DMS153 treated with DMSO at 0.1 percent for 48 hours (cell line): ENCODE results near the gene NKIRAS1.
A peak's percentile ranks its signal among the peaks of the same experiment; 100 is the strongest.

ENCODE experiments used
- DNase-seq: peaks from one replicate; lab custom pipeline; 2025; ENCODE audit not compliant: unreplicated experiment; lab: John Stamatoyannopoulos, UW

NKIRAS1 gene

DNA sequence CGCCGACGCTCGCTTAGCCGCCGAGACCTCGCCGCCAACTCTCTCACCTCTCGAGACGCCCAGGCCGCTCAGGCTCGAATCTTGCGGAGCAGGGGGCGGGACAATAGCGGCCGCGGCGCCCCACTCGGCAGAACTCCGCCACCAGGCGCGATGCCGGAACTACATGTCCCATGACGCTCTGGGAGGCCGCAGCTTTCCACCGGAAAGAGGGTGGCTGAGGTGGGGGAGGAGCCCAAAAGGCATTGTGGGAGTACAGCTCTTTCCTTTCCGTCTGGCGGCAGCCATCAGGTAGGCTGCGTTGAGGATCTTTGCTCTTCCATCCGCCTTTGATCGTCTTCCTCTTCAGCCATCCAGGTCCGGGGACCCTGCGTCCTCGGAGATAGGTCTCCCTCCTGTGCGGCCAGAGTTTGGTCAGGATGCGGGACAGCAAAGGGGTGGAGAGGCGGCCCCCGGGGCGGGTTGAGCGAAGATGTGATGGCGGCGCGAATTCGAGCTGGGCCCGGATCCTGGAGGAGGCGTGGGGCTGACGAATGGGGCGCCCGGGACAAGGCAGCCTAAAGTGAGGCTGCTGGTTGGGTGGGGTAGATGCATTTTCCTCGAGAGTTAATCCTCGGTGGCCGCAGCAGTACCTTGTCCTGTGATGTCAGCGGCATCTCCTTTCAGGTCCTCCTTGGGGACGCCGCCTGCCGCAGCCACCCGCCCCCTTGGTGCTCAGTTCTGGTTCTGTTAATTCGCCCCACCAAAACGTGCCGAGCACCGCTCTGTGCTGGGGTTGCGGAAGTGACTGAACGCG is at the start of gene NKIRAS1, which contains the start of gene RPL15:
Gene NKIRAS1, minus strand, starts transcription at position 105 of the 793 bp plus-strand sequence. CDS start 6,086 bp downstream, outside the sequence.
Gene RPL15, plus strand, starts transcription at position 247 of the 793 bp plus-strand sequence. CDS start 728 bp downstream, outside the sequence.
- peak; percentile 82 for DNase-seq

DNA sequence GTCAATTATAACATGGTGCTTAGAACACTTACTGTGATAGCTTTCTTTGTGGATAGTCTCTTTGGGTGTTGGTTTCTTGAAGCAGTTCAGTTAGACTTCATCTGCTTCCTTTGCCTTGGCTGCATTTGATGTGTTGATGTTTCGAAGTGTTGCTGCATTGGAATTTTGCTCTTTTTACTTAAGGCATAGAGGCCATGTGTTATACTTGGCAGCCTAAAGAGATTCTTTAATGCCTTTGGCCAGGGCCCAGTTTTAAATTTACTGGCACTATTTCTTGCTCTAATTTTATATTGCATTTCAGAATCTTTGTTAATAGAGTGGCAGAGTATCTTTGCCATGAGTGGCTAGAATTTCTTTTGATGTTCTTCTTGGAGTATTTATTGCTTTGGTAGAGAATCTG is 49.5 kb upstream of the NKIRAS1 start:
- no peak for DNase-seq

DNA sequence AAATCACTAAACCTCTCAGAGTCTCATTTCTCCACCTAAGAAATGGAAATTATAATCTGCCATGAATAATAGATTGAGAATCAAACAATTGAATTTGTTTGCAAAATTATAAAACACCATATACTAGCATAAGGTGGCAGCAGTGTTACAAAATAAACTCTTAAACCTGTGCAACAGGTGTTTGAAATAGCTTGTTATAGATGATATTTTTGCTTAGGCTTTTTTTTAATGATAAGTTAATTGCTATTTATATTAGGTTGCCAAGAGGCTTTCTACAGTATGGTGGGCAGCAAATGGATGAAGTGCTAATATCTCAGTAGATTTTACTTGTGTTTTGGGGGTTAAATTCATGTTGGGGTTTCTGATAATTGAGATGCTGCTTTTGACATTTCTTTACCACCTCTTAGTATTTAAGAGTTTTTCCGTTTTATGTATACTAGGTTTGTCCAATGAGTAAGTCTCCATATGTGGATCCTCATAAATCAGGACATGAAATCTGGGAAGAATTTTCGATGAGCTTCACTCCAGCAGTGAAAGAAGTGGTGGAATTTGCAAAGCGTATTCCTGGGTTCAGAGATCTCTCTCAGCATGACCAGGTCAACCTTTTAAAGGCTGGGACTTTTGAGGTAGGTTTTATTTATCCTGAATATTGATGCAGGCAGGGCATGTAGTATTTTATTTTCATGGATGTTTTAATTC is 47.9 kb upstream of the NKIRAS1 start:
- no peak for DNase-seq

DNA sequence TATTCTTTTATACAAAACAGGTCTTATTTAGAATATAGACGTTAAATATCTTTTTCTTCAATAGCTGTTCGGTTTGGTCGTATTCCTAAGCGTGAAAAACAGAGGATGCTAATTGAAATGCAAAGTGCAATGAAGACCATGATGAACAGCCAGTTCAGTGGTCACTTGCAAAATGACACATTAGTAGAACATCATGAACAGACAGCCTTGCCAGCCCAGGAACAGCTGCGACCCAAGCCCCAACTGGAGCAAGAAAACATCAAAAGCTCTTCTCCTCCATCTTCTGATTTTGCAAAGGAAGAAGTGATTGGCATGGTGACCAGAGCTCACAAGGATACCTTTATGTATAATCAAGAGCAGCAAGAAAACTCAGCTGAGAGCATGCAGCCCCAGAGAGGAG is 45.1 kb upstream of the NKIRAS1 start:
- no peak for DNase-seq

DNA sequence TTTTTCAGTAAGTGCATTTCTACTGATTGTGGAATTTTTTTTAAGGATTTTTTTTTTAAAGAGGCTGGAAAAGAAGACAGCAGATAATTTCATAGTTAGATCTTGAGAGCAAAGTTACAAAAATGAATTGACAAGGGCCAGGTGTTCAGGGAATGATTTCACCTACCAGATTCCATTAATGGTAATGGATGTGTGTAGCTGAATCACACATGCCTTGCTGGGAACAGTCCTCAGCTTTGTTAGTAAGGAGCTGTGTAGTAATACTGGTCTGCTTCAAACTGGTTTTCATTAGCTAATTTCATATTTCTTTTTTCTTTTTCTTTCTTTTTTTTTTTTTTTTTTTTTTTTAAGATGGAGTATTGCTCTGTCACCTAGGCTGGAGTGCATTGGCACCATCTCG is 44.3 kb upstream of the NKIRAS1 start:
- DNase-seq = no peak

DNA sequence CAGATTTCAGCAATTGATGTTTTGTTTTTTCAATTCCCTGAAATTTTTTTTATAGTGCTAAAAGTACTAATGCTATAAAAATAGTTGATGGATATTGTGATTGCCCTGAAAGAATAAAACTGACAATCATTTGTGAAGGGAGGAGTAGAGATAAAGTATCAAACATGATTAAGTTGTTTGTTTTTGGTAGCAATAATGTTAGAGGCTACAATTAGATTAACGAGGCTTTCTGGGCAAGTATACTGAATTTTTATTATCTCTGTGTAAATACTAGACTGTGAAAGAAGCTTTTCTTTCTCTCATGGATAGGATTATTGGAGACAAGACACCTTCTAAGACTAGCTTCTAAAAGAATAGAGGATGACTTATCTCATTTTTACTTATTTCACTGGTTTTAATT is 43.9 kb upstream of the NKIRAS1 start:
- no peak for DNase-seq

DNA sequence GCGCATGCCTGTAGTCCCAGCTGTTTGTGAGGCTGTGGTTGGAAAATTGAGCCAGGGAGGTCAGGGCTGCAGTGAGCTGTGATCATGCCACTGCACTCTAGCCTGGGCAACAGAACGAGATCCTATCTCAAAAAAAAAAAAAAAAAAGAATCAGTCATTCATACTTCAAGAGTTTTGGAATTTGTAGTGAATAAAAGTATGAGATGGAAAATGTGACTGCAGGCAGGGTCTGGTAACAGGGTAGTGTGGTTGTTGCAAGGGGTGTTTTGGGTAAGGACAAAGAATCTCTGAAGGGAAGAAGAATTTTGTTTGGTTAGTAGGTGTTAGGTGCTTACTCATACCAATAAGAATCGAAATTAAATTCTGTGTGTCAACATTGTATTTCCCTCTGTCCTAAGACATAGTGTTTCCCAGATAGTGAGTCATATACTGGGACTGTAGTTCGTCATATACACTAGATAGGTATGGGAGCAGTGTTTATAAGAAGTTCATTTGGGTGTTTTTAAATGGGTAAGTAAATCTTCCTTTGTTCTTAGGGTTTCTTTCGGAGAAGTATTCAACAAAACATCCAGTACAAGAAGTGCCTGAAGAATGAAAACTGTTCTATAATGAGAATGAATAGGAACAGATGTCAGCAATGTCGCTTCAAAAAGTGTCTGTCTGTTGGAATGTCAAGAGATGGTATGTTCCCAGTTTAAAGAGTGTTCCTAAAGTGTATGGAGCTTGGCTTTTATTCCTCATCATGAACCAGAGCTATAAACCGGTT is 42.5 kb upstream of the NKIRAS1 start:
- no peak for DNase-seq

DNA sequence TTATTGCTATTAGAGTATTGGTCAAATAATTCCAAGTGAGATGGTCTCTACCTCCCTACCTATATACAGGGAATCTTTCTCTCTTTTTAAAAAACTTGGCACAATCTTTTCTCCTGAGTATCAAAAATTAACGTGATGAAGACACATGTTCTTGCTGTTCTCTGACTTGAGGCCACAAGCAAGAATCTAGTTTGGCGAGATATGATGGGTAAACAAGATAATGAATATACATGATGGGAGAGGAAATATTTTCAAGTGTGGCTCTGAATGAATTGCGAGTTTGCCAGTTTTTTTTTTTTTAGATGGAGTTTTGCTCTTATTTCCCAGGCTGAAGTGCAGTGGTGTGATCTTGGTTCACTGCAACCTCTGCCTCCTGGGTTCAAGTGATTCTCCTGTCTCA is 39.9 kb upstream of the NKIRAS1 start:
- no peak for DNase-seq

DNA sequence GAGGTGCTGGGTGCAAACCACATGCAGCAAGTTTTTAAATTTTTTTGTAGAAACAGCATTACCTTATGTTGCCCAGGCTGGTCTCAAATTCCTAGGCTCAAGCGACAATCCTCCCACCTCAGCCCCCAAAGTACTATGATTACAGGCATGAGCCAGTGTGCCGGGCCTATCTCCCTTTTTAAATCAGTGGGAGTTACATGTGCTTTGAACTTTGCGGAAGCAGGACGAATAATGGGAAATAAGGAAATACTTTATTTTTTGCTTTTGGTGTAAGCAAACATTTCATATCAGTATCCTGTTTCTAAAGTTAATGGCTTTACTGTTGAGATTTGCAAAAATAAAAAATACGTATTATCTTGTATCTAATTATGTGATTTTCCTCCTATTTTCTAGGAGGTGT is 37.4 kb upstream of the NKIRAS1 start:
- no peak for DNase-seq

DNA sequence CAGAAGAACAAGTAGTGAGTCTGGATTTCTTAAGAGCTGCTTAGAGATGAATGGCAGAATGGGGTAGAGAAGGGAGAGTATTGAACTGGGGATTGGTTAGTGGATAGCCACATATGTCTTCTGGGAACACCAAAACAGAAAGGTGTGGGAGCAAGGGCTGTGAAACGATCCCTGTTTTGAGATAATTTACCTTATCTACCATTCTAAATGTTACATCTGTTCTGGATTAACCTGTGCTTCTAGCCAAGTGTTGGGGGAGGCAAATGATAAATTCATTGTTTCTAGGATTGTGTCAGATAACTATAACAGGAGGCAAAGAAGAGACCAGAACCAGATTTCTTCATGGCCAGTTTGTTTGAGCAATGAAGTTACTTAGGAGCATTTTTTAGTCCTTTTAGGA is 36.7 kb upstream of the NKIRAS1 start:
- DNase-seq = no peak

DNA sequence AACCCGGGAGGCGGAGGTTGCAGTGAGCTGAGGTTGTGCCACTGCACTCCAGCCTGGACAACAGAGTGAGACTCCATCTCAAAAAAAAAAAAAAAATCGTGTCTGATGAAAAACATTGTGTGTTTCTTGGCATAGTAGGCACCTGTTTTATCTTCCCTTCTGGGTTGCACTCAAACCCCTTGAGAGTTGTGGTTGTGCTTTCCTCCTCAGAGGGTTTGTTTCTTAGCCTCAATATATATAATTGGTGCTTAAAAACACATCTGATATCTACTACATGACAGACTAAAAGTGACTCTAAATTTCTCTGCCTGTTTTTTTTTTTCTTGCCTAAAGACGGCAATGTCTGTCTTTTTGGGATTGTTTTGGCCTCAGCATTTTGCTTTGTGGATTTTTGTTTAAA is 35.9 kb upstream of the NKIRAS1 start:
- DNase-seq = no peak

DNA sequence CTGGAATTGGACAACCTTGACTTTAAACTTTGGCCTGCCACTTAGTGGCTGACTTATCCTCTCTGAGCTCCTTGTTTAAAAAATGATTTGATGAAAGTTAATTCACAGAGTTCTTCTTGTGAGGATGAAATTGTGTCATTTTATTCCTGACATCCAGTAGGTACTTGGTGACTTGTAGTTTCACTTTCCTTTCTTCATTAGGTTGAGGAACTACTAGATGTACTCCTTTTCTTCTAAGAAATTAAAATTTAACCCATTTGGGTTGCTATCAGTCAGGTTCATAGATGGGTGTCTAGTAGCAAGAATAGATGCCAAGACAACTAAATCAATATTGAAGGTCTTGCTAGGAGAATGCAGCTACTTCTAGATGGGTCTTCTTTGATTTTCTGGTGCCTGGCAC is 33.5 kb upstream of the NKIRAS1 start:
- no peak for DNase-seq

DNA sequence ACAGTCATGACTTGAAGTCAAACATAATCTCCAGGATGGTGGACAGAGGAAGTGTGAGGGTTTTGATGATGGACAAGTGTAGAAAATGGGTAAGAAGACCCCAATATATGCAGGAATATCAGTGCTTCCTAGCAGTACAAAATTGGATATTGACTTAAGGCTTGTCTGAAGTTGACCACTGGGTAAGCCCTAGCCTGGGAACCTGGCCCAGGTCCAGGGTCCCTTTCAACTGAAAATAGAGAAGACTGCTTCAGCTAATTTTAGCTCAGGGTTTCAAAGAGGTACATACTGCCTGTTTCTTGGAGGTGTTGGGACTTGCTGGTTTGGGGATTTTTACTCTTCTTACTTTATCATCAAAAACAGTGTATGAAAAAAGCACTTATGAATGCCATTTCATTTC is 33.0 kb upstream of the NKIRAS1 start:
- DNase-seq = no peak

DNA sequence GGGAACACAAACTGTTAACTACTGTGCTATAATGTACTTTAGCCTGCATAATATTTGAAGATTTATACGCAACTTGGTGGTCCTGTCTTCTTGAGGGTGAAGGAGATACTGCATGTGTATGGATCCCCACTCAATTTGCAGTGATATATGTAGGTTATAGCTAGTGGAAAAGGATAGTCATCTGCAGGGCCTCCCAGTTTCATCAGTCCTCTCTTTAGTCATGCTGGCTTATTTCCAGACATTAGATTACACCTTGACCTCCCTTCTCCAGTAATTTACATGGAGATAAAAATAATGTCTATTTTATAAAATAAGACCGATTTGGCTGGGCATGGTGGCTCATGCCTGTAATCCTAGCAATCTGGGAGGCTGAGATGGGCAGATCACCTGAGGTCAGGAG is 32.0 kb upstream of the NKIRAS1 start:
- DNase-seq = no peak

DNA sequence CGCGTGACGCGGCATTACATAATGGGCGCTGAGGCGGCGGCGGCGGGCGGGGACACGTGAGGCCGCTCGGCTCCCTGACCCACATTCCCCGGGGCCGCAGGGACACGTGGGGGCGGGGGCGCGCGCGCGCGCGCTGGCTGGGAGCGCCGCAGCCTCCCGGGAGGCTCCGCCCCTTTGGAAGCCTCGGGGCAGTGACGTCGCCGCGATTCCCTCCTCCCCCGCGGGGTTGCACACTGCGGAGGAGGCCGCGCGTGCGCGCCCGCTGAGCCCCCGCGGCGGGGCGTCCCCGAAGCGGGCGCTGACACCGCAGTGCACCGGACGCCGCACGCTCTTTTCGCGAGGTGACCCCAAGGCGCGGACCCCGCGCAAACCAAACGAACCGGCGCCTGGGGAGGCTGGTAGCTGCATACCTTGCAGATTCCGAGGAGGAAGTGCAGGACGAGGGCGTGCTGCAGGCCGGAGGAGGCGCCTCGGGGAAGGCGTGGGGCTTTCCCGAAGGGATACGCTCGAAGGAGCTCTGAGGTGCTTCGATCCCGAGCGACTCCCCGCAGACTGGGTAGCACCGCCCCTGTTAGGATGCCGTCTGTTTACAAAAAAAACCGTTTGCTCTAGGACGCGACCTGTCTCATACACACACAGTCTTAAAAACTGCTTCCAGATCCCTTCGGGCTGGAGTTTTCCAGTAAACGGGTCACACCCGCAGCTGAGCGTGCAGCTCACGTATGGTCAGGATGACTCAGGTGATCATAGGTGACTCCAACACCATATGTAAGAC is 29.3 kb upstream of the NKIRAS1 start:
- DNase-seq = peak; percentile 59

DNA sequence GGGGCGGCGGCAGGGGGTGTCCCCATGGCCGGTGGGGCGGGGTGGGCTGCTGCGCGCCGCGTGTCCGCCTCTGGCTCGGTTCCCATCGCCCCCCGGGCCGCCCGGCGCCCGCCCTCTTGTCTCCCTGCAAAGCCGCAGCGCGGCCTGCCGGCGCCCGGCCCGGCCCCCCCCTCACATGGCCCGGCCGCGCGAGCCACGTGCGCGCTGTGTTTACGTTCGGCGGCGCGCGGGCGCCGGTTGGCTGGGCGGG is 28.8 kb upstream of the NKIRAS1 start:
- DNase-seq = no peak

DNA sequence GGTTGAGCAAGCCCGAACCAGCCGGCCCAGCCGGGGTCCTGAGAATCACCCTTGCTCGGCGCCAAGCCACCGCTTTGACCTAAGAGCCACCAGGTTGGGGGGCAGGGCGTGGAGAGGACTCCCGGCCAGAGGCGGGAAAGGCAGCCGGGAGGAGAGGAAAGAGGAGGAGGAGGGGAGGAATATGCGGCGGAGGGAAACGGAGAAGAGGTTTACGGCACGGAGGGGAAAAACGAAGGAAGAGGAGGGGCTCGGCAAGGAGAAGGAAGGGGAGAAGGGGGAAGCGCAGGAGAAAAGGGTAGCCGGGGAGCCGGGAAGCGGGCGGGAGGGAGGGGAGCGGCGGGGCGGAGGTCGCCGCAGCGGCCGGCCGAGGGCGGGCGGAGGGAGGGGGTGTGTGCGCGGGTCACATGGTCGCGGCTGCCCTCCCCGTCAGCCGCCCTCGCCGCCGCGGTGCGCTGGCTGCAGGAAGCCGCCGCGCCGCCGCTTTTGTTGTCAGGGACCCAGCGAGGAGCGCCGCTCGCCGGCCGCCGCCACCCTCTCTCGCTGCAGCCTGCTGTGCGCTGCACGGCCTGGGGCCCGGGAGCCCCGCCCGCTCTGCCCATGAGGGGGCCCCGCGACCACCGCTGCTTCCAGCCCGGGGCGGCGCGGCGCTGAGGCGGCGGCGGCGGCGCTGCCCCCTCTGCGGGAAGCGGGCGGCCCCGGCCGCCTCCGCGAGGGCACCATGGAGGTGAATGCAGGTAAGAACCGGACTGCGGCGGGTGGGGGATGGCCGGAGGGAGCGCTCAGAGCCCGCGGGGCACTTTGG is 28.3 kb upstream of the NKIRAS1 start, which contains the start of gene NR1D2:
Gene NR1D2, plus strand, starts transcription at position 426 of the 802 bp plus-strand sequence. Its CDS starts 293 bp downstream, at position 719.
- DNase-seq = peak; percentile 40

DNA sequence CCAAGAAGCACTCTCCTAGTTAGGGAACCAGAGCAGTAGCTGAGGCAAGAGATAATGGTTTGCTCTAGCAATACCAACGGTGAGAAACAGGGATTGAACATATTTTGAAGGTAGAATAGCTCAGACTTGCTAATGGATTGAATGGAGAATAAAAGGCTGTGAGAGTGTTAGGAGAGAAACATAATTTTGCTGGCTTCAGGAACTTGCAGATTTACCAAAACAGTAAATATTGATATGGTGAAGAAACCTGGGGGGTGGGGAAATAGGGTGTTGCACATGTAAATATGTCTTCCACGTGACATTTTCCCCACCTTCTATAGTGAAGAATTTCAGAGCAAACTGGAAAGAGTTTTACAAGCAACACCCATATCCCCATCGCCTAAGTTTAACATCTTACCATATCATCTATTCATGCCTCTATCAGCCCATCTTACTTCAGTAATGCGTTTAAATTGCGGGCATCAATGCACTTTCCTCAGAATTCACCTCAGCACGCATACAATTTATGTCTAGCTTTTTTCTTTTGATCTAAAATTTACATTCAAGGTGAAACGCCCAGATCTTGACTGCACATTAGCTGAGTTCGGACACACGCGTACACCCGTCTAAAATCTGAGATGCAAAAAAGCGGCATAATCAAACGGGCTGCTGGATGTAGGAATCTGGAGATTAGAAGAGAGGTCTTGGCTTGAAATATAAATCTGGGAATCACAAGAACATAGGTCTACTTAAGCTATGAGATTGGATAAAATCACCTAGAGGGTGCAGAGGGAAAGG is 27.4 kb upstream of the NKIRAS1 start:
- DNase-seq = no peak

DNA sequence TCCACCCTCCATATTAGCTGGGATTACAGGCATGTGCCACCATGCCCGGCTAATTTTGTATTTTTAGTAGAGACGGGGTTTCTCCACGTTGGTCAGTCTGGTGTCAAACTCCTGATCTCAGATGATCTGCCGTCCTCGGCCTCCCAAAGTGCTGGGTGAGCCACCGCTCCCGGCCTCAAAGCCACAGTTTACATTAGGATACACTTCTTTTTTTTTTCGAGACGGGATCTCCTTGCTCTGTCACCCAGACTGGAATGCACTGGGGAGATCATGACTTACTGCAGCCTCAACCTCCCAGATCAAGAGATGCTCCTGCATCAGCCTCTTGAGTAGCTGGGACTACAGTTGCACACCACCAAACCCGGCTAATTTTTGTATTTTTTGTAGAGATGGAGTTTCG is 25.8 kb upstream of the NKIRAS1 start:
- DNase-seq = no peak

DNA sequence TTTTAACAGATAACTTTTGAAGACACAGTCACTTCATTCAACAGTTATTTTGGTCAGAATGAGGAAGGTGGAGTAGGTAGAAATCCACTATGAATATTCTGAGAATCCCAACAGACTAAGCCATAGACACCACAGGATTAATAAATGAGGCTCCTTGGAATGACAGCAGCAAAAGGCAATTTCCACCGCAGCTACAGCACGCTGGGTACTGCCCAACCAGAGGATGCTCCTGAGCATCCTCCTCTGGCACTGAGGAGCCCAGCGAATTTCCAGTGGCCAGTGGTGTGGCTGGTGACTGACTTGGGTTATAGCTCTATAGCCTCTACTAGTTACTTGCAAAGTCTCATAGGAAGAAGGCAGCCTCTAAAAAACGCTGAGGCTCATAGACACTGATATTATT is 24.6 kb upstream of the NKIRAS1 start:
- no peak for DNase-seq
